Fibroblast of villous mesenchyme (primary cell): ENCODE results near the gene AVL9. TPM values are rescaled to one million over a fixed set of nuclear protein-coding genes. Genes with fewer than 3 reads are reported as not detected.

ENCODE experiments used
- total RNA-seq: library from RNA; depleted of rRNA; stranded (reverse); fragments of >200 nt; gene quantifications from 2 replicates; pipeline ENCODE4 v1.2.3, GENCODE V29; 2012

Gene AVL9
- total RNA-seq, 1 donor, result 41.9 TPM

Other genes with a start within 250 kb of the AVL9 start
- gene LSM5, start 5.1 kb upstream of the AVL9 start, total RNA-seq, result 27.1 and 37.1 TPM in 2 replicates